K562 (cell line): ENCODE measurements around the gene BCL2L13. TPM values are rescaled to one million over a fixed set of nuclear protein-coding genes. Genes with fewer than 3 reads are reported as not detected.

Source experiments
- EGR1 ChIP-seq: fragments of 450-650 bp; conservative IDR thresholded peaks from 2 replicates; pipeline ENCODE4 v1.6.1; 2017; ENCODE audit warnings: mild to moderate bottlenecking
- JUND ChIP-seq, 2 experiments: IDR thresholded peaks; 2 replicates in 1 of 2; 3 replicates in 1 of 2; pipeline ENCODE4 v1.6.1; 2011; ENCODE audit warnings: borderline replicate concordance in 2 of 2, low read depth in 2 of 2, low read length in 2 of 2, improper control_type of control experiment in 1 of 2, missing biosample characterization in 1 of 2, missing genetic modification characterization in 1 of 2, missing genetic modification reagents in 1 of 2
- VEZF1 ChIP-seq: fragments of 200-800 bp; sonication (Bioruptor generic); IDR thresholded peaks from 2 replicates; pipeline ENCODE4 v1.6.1; 2017; ENCODE audit warnings: missing genetic modification characterization, missing compliant biosample characterization
- ZNF24 ChIP-seq: fragments of 450-650 bp; IDR thresholded peaks from 2 replicates; pipeline ENCODE4 v1.6.1; 2016
- ZNF407 ChIP-seq: fragments of 450-650 bp; IDR thresholded peaks from 2 replicates; pipeline ENCODE4 v1.6.1; 2016; ENCODE audit warnings: low read depth
- ZNF592 ChIP-seq: fragments of 450-650 bp; IDR thresholded peaks from 2 replicates; pipeline ENCODE4 v1.6.1; 2017; ENCODE audit warnings: antibody characterized with exemption, mild to moderate bottlenecking
- polyA plus RNA-seq, 8 experiments: library from polyadenylated mRNA; depleted of rRNA in 4 of 8; stranded (reverse) in 5 of 8; unstranded in 3 of 8; fragments of >200 nt; fragmentation: Nextera tagmentation in 2 of 8; fragmentation: Illumina TruSeq in 1 of 8; extraction: Ambion mirVana in 2 of 8; extraction: Trizol in 1 of 8; gene quantifications; 2 replicates each; pipeline versions ENCODE4 v1.2.1 to v1.2.3, GENCODE V29; 2011 to 2014; ENCODE audit warnings: inconsistent platforms in 1 of 8, missing spikeins in 1 of 8
- total RNA-seq, 7 experiments: library from RNA; depleted of rRNA in 6 of 7; stranded (reverse); fragments of >200 nt in 6 of 7; fragmentation: Illumina TruSeq in 2 of 7; extraction: Trizol in 2 of 7; gene quantifications; 2 replicates each; pipeline versions ENCODE4 v1.2.1 to v1.2.3, GENCODE V29; 2011 to 2021; ENCODE audit warnings: low replicate concordance in 1 of 7

BCL2L13 gene
- total and polyA plus RNA-seq, 9 of the 15 experiments (the other 6 are each of a cell fraction or from before 2014, with no cell fraction given), result 41.5 to 63.4 (median 56.5) TPM

- no peak for TF ChIP-seq ZNF24
- TF ChIP-seq JUND (IDR thresholded peaks at IDR 0.05; ENCODE audit: borderline replicate concordance, low read depth, low read length), result 0 out of 2 replicates have a peak, but pooled peaks have one; percentile 3
- no peak for TF ChIP-seq JUND (tag; IDR thresholded peaks at IDR 0.05; ENCODE audit: borderline replicate concordance, low read depth, low read length)
- no peak for TF ChIP-seq ZNF407
- TF ChIP-seq EGR1, result peak; percentile 80
- peak; percentile 48; the same call in 1 of the 2 replicates for TF ChIP-seq ZNF592
- TF ChIP-seq VEZF1, result peak; percentile 19; the same call in 1 of the 2 replicates
Observed at GRCh38 chr22:17777005-17777716, 138.6 kb downstream of the BCL2L13 start (continued).
